GM23248 (cell line): ENCODE results near the gene ACADSB.

Source experiments
- EZH2 ChIP-seq: fragments of 200-600 bp; sonication (generic); IDR thresholded peaks from 2 replicates; pipeline ENCODE4 v1.6.1; 2018; ENCODE audit warnings: antibody characterized with exemption, mild to moderate bottlenecking; ENCODE audit not compliant: insufficient read depth, poor library complexity, severe bottlenecking
- EZH2phosphoT487 ChIP-seq: fragments of 200-600 bp; sonication (generic); IDR thresholded peaks from 2 replicates; pipeline ENCODE4 v1.6.1; 2018; ENCODE audit warnings: antibody characterized with exemption, moderate library complexity, mild to moderate bottlenecking, low read depth; ENCODE audit not compliant: insufficient read depth

- no peak for TF ChIP-seq EZH2
- no peak for TF ChIP-seq EZH2phosphoT487
Measured at GRCh38 chr10:123035467-123036086, 26.8 kb downstream of the ACADSB start.
